CD4-positive, alpha-beta T cell treated with Interleukin-4 for 4 hours (primary cell): ENCODE measurements around the gene PTPN23.
A peak's percentile ranks its signal among the peaks of the same experiment; 100 is the strongest.
"Not testable (repeated sequence)": the region's sequence is repeated elsewhere in the genome, so short reads cannot be mapped to it uniquely, and the experiment has no call there.

Experiments
- DNase-seq: peaks from one replicate; pipeline ENCODE4 v3.0.0-alpha.2; 2020

PTPN23 gene

DNA sequence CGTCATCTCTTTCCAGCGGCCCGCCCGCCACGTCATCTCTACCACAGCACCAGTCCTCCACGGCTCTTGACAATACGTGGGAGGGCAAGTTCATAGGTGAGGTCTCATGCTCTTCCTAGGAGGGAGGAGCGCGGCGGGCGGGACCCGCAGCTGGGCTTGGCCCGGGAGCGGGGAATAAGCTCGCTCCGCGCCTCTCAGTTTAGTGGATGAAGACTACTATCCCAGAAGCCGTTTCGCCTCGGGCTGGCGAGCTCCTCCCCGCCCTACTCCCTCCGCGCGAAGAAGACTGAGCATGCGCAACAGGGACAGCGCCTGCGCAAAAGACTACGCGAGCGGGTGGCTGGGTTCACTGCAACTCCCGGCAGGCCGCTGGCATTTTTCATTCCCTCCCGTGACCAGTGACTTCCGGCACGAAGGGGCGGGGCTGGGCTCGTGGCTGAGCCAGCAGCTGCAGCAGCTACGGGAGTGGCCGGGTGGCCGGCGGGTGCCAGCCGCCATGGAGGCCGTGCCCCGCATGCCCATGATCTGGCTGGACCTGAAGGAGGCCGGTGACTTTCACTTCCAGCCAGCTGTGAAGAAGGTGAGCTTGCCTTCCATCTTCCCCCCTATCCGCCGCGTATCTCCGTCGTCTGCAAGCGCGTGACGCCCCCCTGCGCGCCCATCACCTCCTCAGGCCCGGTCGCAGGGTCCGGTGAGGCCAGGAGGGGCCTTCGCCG lies at the start of gene PTPN23:
Gene PTPN23 (plus strand): TSS at position 421 of the 716 bp plus-strand sequence. CDS start 76 bp downstream, at position 497.
- DNase-seq, result peak; percentile 99

DNA sequence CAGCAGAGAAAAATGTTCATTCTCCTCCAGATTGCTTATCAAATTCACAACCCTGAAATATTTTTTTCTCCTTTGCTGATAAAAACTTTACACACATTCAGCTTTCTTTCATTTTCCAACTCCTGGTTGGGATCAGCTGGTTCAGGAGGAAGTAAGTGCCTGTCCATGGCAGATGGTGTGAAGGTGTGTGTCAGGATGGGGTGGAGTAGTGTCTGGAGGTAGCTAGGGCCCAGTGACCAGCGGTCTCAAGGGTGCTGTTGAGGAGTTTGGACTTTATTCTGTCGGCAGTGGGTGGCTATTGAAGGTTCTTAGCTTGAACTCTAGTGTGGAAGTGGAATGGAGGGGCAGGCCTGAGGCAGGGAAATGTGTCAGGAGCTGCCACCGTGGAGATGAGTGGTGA lies 46.9 kb upstream of the PTPN23 start:
- no peak for DNase-seq

DNA sequence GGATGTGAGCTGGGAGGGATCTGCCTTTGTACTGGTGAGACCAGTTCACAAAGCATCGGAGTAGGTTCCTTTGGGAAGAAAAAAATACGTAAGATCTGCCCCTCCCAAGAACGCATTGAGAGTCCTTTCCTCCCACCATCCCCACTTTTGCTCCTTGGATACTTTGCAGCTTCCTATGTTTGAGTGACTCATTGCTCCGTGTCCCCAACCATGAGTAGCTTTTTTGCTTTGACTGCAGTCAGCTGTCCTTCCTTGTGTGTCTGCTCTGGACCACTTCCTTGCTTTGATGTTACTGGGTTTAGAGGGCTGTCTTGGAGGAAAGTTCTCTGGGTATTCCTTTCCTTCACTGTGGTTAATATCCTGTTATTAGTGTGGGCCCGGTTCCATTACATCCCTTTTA lies 43.2 kb upstream of the PTPN23 start:
- DNase-seq, result no peak

GRCh38 chr3:47339951-47340350 lies 40.9 kb upstream of the PTPN23 start:
- DNase-seq, result no peak

GRCh38 chr3:47340866-47341265 lies 40.0 kb upstream of the PTPN23 start:
- DNase-seq, result no peak

GRCh38 chr3:47342151-47342550 lies 38.7 kb upstream of the PTPN23 start:
- no peak for DNase-seq

- no peak for DNase-seq
These were observed 38.0 kb upstream of the PTPN23 start for GRCh38 chr3:47342812-47343211.

DNA sequence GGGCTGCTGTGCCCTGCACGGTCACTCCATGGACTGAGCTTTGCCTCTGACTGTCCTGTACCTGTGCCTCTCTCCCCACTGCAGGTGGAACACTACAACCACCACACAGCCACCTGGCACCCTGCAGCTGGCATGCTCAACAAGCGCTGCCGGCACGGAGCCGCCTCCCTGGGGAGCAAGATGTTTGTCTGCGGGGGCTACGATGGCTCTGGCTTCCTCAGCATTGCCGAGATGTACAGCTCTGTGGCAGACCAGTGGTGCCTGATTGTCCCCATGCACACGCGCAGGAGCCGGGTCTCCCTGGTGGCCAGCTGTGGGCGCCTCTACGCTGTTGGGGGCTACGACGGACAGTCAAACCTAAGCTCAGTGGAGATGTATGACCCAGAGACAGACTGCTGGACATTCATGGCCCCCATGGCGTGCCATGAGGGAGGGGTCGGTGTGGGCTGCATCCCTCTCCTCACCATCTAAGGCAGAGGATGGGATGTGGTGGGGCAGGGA lies 37.3 kb upstream of the PTPN23 start:
- no peak for DNase-seq

- DNase-seq, result no peak
These were observed 35.9 kb upstream of the PTPN23 start for GRCh38 chr3:47344971-47345370.

DNA sequence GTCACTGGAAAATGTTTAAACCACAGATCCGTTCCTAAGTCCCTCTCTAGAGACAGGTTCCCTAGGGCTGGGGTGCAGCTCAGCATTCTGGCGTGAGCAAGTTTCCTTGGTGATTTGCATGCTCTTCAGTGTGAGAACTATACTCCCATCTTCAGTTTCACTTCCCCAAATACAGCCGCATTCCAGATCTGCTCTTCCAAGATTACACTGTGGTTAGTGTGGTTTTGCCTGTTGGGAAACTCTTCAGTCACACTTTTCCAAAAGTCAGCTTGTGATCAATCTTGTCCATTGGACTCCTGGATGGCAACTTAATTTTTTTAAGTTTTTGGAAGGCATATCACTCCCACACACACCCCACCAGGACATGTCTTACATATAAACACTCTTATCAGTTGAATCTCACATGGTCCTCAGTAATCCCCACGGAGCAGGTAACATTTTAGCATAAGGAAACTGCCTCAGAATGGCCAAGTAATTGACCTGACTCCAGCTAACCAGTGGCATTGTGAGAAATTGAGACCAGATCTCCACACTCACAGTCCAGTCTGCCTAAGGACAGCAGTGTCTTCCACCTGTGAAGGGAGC lies 33.5 kb upstream of the PTPN23 start:
- no peak for DNase-seq

- DNase-seq, result no peak
These were observed 32.2 kb upstream of the PTPN23 start for GRCh38 chr3:47348411-47349154.

GRCh38 chr3:47355010-47355409 lies 25.8 kb upstream of the PTPN23 start:
- no peak for DNase-seq

GRCh38 chr3:47356201-47356600 lies 24.6 kb upstream of the PTPN23 start:
- no peak for DNase-seq

- DNase-seq, result no peak
These were observed 21.5 kb upstream of the PTPN23 start for GRCh38 chr3:47359323-47359722.

- not testable (repeated sequence) for DNase-seq
These were observed 20.7 kb upstream of the PTPN23 start for GRCh38 chr3:47360110-47360517.

- DNase-seq, result peak; percentile 23
These were observed 18.1 kb upstream of the PTPN23 start for GRCh38 chr3:47362701-47363100.

DNA sequence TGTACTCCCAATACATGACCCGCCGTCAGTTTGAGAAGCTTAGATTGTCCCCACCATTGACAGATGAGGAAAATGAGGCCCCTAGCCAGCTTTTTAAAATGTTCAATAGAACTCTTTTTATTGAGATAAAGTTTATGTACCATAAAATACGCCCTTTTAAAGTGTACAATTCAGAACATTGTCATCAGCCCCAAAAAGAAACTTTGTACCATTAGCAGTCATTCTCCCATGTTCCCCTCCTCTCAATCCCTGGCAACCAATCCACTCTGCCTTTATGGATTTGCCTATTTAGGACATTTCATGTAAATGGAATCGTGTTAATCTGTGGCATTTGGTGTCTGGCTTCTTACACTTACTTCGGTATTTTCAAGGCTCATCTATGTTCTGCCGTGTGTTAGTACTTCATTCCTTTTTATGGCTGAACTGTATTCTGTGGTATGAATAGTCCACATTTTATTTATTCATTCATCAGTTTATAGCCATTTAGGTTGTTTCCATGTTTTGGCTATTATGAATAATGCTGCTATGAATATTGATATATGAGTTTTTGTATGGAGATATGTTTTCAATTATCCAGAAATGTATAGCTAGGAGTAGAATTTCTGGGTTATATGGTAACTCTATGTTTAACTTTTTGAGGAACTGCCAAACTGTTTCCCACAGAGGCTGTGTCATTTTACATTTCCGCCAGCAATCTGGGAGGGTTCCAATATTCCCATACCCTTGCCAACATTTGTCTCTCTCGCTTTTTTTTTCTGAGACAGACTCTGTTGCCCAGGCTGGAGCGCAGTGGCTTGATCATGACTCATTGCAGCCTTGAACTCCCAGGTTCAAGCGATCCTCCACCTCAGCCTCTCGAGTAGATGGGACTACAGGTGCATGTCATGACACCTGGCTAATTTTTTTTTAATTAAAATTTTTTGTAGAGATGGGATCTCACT lies 15.3 kb upstream of the PTPN23 start:
- no peak for DNase-seq

DNA sequence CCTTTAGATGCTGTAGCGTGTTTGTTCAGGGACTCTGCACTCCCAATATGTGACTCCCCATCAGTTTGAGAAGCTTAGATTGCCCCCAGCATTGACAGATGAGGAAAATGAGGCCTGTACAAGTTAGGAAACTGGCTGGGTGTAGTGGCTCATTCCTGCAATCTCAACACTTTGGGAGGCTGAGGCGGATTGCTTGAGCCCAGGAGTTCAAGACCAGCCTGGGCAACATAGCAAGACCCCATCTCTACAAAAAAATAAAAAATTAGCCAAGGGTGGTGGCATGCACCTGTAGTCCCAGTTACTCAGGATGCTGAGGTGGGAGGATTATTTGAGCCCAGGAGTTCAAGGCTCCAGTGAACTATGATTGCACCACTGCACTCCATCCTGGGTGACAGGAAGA lies 14.0 kb upstream of the PTPN23 start:
- DNase-seq, result no peak

- no peak for DNase-seq
These were observed 13.2 kb upstream of the PTPN23 start for GRCh38 chr3:47367631-47368030.

DNA sequence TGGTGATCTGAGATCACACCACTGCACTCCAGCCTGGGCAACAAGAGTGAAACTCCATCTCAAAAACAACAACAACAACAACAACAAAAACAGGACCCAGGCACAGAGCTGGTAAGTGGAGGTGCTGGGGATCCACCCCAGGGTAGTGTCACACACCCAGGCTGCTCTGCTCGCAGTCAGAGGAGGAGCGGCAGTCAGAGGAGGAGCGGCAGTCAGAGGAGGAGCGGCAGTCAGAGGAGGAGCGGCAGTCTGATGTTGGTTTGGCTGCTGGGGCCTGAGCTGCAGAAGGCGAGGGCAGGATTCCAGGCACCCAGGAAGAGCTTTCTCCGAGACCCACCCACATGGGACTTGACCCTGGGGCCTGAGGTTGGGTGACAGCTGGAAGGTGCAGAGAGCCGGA lies 10.8 kb upstream of the PTPN23 start:
- not testable (repeated sequence) for DNase-seq

DNA sequence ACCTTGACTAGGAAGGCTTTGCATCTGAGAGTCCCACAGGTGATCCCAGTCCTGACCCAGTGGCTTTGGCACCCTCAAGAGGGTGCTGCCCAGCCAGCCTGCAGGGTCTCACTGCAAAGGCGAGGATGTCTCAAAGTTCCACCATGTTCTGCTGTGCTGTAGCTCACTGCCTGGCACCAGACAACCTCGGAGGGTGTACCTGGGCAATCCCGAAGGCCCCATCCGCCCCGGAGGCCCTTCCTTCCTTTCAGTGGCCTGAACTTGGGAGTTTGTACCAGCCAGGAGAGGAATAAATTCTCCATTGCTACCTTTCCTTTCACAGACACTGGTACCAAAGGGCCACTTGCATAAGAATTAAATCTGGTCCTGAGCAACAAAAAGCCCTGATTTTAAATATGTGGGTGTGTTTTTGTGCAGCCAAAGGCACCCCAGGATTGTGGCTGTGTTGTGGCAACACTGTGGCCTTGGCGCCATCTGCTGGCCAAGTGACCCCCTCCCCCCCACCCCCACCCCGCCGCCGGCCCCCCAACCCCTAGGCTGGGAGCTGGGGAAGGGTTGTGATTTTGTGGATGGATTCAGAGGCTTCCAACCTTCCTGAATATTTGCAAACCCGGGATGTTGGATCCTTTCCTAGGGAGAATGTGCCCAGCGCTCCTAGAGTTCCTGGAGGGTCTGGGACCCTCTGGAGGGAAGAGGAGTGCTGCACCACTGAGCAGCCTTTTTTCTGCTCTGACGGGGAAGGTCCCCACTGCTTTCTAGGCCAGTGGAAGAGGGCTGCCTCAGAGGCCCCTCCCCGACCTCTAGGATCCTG lies 9.7 kb upstream of the PTPN23 start:
- DNase-seq, result peak; percentile 10

DNA sequence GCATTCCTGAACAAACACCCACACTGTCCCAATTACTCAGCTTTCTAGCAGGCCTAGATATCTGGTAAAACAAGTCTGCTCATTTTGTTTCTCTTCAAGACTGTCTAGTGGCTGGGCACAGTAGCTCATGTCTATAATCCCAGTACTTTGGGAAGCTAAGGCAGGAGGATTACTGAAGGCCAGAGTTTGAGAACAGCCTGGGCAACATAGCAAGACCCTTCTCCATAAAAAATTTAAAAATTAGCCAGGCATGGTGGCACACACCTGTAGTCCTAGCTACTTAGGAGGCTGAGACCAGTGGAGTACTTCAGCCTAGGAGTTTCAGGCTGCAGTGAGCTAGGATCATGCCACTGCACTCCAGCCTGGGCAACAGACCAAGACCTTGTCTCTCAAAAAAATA lies 6.2 kb upstream of the PTPN23 start:
- no peak for DNase-seq
